ENCODE results near the gene S100P.

S100P gene

GRCh38 chr4:6727081-6727942, 33.6 kb downstream of the S100P start:
- DNase-seq, result no peak

GRCh38 chr4:6727943-6728250, 34.2 kb downstream of the S100P start:
- no peak for DNase-seq

- no peak for DNase-seq
These were observed 34.8 kb downstream of the S100P start for GRCh38 chr4:6728320-6729029.

GRCh38 chr4:6730603-6731317, 37.1 kb downstream of the S100P start:
- no peak for DNase-seq

GRCh38 chr4:6731318-6731675, 37.6 kb downstream of the S100P start:
- no peak for DNase-seq

GRCh38 chr4:6731780-6732179, 38.1 kb downstream of the S100P start:
- DNase-seq, result no peak

GRCh38 chr4:6732441-6733357, 39.0 kb downstream of the S100P start:
- no peak for DNase-seq

GRCh38 chr4:6733358-6734164, 39.9 kb downstream of the S100P start:
- DNase-seq, result no peak

GRCh38 chr4:6734165-6734786, 40.6 kb downstream of the S100P start:
- DNase-seq, result no peak

GRCh38 chr4:6739920-6740319, 46.2 kb downstream of the S100P start:
- no peak for DNase-seq

GRCh38 chr4:6740347-6740746, 46.7 kb downstream of the S100P start:
- no peak for DNase-seq

- DNase-seq, result no peak
These were observed 48.8 kb downstream of the S100P start for GRCh38 chr4:6742507-6742906.

- DNase-seq, result no peak
These were observed 49.3 kb downstream of the S100P start for GRCh38 chr4:6742989-6743388.

All from COR-L47 (cell line).